HG02571 (cell line): Measurements from ENCODE around the gene CCDC142.

Source experiments
- ATAC-seq: cut with Tn5 transposase; IDR thresholded peaks from one replicate; pipeline ENCODE4 v1.9.1; 2021; ENCODE audit warnings: mild to moderate bottlenecking, moderate library complexity; ENCODE audit not compliant: unreplicated experiment

CCDC142 gene

DNA sequence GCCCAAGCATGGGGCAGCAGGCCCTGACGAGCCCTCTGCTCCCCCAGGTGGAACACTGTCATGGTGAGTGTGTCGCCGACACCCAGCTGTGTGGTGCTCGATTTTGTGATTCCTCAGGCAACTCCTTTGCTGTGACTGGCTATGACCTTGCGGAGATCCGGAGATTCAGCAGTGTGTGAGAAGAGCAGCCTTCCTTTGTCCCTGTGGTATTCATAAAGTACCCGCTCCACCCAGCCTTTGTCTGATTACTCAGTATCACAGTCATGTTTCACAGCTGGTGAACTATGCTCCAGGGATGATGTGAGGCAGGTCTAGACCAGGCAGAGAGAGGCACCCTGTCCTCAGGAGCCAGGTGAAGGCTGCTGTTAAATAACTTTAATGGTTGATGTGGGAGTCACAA is 57.3 kb downstream of the CCDC142 start:
- ATAC-seq, result no peak

DNA sequence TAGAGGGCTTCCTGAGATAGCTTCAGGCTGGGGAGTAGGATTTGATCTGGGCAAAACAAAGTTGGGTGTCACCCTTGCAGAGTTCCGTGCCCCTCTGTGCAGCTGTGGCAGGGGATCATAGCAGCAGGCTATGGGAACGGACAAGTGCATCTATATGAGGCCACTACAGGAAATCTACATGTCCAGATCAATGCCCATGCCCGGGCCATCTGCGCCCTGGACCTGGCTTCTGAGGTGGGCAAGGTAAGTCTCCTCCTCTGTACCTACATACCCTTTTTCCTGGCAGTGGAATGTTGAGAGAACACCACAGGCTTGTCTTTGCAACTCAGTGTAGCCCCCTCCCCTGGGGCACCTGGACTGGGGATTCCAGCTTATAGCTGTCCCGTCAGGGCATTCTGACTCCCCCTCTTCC is 57.8 kb downstream of the CCDC142 start:
- ATAC-seq, result no peak

DNA sequence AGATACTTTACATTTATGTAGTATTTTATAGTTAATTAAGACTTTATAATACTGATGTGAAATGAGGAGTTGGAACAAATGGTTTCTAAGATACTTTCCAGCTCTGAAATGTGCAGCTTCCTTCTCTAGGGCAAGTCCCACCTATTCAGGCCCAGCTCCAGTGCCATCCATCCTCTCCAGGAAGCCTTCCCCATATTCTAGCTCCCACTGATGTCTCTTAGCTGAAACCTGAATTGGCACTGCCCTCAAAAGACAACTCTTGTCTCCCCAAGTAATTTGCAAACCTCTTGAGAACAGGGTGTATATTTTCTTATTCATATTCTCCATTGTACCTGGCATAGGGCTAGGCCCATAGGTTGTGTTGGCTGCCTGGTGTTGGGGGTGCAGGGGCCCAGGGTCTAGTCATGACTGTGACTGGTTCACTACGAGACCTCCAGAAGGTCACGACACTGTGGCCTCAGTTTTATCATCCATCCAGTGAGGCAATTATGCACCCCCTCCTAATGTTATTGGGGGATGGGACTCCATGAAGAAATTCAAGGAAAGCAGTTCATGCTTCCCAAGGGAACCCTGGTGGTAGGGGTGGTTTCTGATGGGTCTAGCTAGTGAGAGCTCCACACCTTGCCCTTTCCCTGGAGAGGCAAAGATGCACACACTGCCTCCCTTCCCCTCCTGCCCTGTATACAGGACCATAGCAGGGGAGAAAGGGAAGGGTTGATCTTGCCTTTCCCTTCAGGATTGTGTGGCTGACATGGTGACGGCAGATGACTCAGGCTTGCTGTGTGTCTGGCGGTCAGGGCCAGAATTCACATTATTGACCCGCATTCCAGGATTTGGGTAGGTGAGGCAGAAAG is 58.4 kb downstream of the CCDC142 start:
- ATAC-seq, result no peak
